Measurements from ENCODE around the gene TBC1D9.

TBC1D9 gene

DNA sequence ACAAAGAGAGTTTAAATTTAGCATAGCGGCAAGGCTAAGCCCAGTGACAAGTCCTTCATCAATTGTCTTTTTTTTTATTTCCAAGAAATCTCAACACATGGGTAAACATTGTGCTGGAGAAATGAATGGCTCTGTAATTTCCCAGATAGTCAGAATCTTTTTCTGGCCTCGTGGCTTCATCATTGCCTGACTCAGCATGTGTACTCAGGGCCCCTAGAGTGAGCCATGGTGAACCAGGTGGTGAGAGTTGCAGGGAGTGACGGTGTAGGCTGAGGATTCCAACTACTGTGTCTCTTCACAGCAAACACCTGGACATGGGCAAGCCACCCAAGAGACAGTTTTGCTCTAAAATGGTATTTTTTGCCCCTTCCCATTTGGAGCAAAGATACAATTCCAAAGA lies 144.3 kb downstream of the TBC1D9 start:
- H3K9ac ChIP-seq (ENCODE audit: low read length), result no peak overlapping the region
- H3K9me2 ChIP-seq (ENCODE audit: low read depth, low read length), result no peaks in the 10 kb centered on the region
- H3K27me3 ChIP-seq (ENCODE audit: insufficient read depth, low read length), result no peaks in the 10 kb centered on the region
- no peak overlapping the region for H3K27ac ChIP-seq (ENCODE audit: low read depth, low read length, poor library complexity, severe bottlenecking)
- no peak overlapping the region for H2AFZ ChIP-seq (ENCODE audit: low read length)
- TF ChIP-seq, protein P1, sequence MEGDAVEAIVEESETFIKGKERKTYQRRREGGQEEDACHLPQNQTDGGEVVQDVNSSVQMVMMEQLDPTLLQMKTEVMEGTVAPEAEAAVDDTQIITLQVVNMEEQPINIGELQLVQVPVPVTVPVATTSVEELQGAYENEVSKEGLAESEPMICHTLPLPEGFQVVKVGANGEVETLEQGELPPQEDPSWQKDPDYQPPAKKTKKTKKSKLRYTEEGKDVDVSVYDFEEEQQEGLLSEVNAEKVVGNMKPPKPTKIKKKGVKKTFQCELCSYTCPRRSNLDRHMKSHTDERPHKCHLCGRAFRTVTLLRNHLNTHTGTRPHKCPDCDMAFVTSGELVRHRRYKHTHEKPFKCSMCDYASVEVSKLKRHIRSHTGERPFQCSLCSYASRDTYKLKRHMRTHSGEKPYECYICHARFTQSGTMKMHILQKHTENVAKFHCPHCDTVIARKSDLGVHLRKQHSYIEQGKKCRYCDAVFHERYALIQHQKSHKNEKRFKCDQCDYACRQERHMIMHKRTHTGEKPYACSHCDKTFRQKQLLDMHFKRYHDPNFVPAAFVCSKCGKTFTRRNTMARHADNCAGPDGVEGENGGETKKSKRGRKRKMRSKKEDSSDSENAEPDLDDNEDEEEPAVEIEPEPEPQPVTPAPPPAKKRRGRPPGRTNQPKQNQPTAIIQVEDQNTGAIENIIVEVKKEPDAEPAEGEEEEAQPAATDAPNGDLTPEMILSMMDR (IDR thresholded peaks at IDR 0.05; ENCODE audit: low read length), result no peak
- H3K79me2 ChIP-seq (ENCODE audit: insufficient read depth, low read length), result no peaks in the 10 kb centered on the region
- H3F3A ChIP-seq (ENCODE audit: insufficient read depth, low read length), result no peaks in the 10 kb centered on the region
- no peaks in the 10 kb centered on the region for H4K20me1 ChIP-seq (ENCODE audit: insufficient read depth, low read length)
- no peaks in the 10 kb centered on the region for H3K36me3 ChIP-seq (ENCODE audit: insufficient read depth, low read length)
- no peak overlapping the region for H3K4me2 ChIP-seq (ENCODE audit: low read length)
- no peaks in the 10 kb centered on the region for H3K9me3 ChIP-seq (ENCODE audit: low read length)
- H3K4me3 ChIP-seq (ENCODE audit: low read depth, low read length, poor library complexity, severe bottlenecking), result no peak overlapping the region
- no peaks in the 10 kb centered on the region for H3K4me1 ChIP-seq (ENCODE audit: insufficient read depth, low read length, severe bottlenecking)

DNA sequence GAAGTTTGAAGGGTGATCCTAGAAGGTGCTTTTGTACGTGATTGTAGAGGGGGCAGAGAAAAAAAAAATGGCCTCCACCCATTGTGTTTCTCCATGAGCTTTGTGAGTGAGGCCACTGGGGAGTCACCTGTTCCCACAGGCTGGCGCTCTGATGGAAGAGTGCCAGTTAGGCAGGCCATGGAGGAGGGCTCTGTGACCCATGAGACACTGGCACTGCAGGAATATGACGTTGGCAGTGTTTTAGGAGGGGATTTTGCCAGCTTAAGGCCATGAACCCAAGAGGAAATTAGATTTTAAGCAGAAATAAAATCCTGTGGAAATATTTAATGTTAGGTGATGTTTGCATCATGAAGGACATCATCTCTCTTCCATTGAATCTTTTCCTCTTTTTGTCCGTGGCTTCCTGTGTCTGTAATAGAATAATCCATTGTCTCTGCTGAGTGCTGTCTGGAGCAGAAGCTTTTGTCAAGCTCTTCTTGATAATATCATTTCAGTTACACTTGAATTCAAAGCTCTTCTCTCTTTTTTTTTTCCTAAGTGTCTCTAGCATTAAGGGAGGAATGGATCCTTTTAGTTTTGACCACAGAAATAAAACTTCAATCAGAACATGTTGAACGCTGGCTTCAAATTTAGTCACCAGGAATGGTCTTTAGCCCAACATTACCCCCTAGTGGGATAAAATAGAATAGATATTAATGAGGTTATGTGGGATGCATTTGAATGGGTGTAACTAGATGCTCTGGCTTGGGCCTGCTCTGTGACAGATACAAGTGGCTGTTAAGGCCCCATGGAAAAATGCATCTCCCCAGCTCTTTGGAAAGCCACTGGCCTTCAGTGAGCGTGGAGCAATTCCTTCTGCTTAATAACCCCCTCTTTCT lies 146.4 kb downstream of the TBC1D9 start:
- Histone ChIP-seq H3K4me3 (ENCODE audit: low read depth, low read length, poor library complexity, severe bottlenecking) (no peak overlapping the region), H3K9me3 (ENCODE audit: low read length) (no peaks in the 10 kb centered on the region), H3K9ac (ENCODE audit: low read length) (no peak overlapping the region), H3K27ac (ENCODE audit: low read depth, low read length, poor library complexity, severe bottlenecking) (no peak overlapping the region), H3K36me3 (ENCODE audit: insufficient read depth, low read length) (no peaks in the 10 kb centered on the region), H3K4me2 (ENCODE audit: low read length) (no peak overlapping the region), H3K4me1 (ENCODE audit: insufficient read depth, low read length, severe bottlenecking) (no peaks in the 10 kb centered on the region), H3K79me2 (ENCODE audit: insufficient read depth, low read length) (no peaks in the 10 kb centered on the region), H4K20me1 (ENCODE audit: insufficient read depth, low read length) (no peaks in the 10 kb centered on the region), H3K27me3 (ENCODE audit: insufficient read depth, low read length) (no peaks in the 10 kb centered on the region), H2AFZ (ENCODE audit: low read length) (no peak overlapping the region), H3F3A (ENCODE audit: insufficient read depth, low read length) (no peaks in the 10 kb centered on the region), H3K9me2 (ENCODE audit: low read depth, low read length) (no peaks in the 10 kb centered on the region)
- TF ChIP-seq, protein P1 (IDR thresholded peaks at IDR 0.05; ENCODE audit: low read length), result peak; percentile 52
- TF ChIP-seq EZH2 (IDR thresholded peaks at IDR 0.05; ENCODE audit: borderline replicate concordance, low read length), result no peak

DNA sequence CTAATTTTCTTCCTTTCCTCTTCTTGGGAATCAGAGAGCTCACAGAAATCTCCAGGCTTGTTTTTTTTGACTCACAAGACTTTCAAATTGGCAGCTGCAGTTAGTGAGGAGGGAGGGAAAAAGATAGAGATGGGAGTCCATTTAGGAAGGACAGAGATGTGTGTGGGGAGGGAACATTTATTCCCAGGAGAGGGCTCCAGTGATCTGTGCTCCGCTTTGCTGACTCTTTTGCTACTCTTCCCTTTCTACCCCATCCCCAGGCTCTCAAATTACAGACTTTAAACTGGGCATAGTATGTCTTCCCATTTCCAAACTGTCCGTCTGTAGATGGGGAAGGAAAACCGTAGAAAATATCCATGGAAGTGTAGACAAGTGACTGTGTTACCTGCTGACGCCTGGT lies 148.3 kb downstream of the TBC1D9 start:
- no peaks in the 10 kb centered on the region for H4K20me1 ChIP-seq (ENCODE audit: insufficient read depth, low read length)

More for the DNA sequence above, 148.3 kb downstream of the TBC1D9 start:
- no peak overlapping the region for H2AFZ ChIP-seq (ENCODE audit: low read length)
- no peak overlapping the region for H3K4me3 ChIP-seq (ENCODE audit: low read depth, low read length, poor library complexity, severe bottlenecking)
- no peaks in the 10 kb centered on the region for H3F3A ChIP-seq (ENCODE audit: insufficient read depth, low read length)
- no peaks in the 10 kb centered on the region for H3K4me1 ChIP-seq (ENCODE audit: insufficient read depth, low read length, severe bottlenecking)
- H3K27me3 ChIP-seq (ENCODE audit: insufficient read depth, low read length), result no peaks in the 10 kb centered on the region
- H3K4me2 ChIP-seq (ENCODE audit: low read length), result no peak overlapping the region
- no peak overlapping the region for H3K9ac ChIP-seq (ENCODE audit: low read length)
- no peak overlapping the region for H3K27ac ChIP-seq (ENCODE audit: low read depth, low read length, poor library complexity, severe bottlenecking)
- no peaks in the 10 kb centered on the region for H3K36me3 ChIP-seq (ENCODE audit: insufficient read depth, low read length)
- no peak for TF ChIP-seq EZH2 (IDR thresholded peaks at IDR 0.05; ENCODE audit: borderline replicate concordance, low read length)
- TF ChIP-seq, protein P1 (IDR thresholded peaks at IDR 0.05; ENCODE audit: low read length), result no peak
- H3K9me2 ChIP-seq (ENCODE audit: low read depth, low read length), result no peaks in the 10 kb centered on the region
- no peaks in the 10 kb centered on the region for H3K79me2 ChIP-seq (ENCODE audit: insufficient read depth, low read length)
- H3K9me3 ChIP-seq (ENCODE audit: low read length), result no peaks in the 10 kb centered on the region
